ENCODE data around the gene KLHDC9.
"Not testable (repeated sequence)": the region's sequence is repeated elsewhere in the genome, so short reads cannot be mapped to it uniquely, and the experiment has no call there.

KLHDC9 gene

GRCh38 chr1:161098210-161099068 lies at the start of gene KLHDC9:
KLHDC9 (plus strand) TSS chr1:161098361; CDS start chr1:161098536, 175 bp downstream.
- peak; percentile 60 for FAIRE-seq

GRCh38 chr1:161048949-161049722 lies 49.0 kb upstream of the KLHDC9 start:
- FAIRE-seq = no peak

GRCh38 chr1:161051219-161051618 lies 46.9 kb upstream of the KLHDC9 start:
- no peak for FAIRE-seq

GRCh38 chr1:161052899-161053298 lies 45.3 kb upstream of the KLHDC9 start:
- FAIRE-seq = no peak

- no peak for FAIRE-seq
Measured at GRCh38 chr1:161054232-161054631, 43.9 kb upstream of the KLHDC9 start.

GRCh38 chr1:161054805-161055204 lies 43.4 kb upstream of the KLHDC9 start:
- no peak for FAIRE-seq

- FAIRE-seq = no peak
Measured at GRCh38 chr1:161059293-161059692, 38.9 kb upstream of the KLHDC9 start.

- no peak for FAIRE-seq
Measured at GRCh38 chr1:161061419-161061818, 36.7 kb upstream of the KLHDC9 start.

- FAIRE-seq = not testable (repeated sequence)
Measured at GRCh38 chr1:161063936-161064335, 34.2 kb upstream of the KLHDC9 start.

- FAIRE-seq = not testable (repeated sequence)
Measured at GRCh38 chr1:161065681-161066080, 32.5 kb upstream of the KLHDC9 start.

- FAIRE-seq = no peak
Measured at GRCh38 chr1:161066694-161067093, 31.5 kb upstream of the KLHDC9 start.

- no peak for FAIRE-seq
Measured at GRCh38 chr1:161068306-161069234, 29.6 kb upstream of the KLHDC9 start.

GRCh38 chr1:161069241-161069640 lies 28.9 kb upstream of the KLHDC9 start:
- FAIRE-seq = no peak

GRCh38 chr1:161069731-161070270 lies 28.4 kb upstream of the KLHDC9 start, which contains the start of gene ARHGAP30:
ARHGAP30 (minus strand) TSS chr1:161069891; CDS start chr1:161069624, 267 bp downstream.
- no peak for FAIRE-seq

- no peak for FAIRE-seq
Measured at GRCh38 chr1:161070761-161071160, 27.4 kb upstream of the KLHDC9 start.

- no peak for FAIRE-seq
Measured at GRCh38 chr1:161071886-161072371, 26.2 kb upstream of the KLHDC9 start.

GRCh38 chr1:161072751-161073449 lies 25.3 kb upstream of the KLHDC9 start:
- FAIRE-seq = no peak

GRCh38 chr1:161073474-161074121 lies 24.6 kb upstream of the KLHDC9 start:
- FAIRE-seq = no peak

- FAIRE-seq = no peak
Measured at GRCh38 chr1:161074676-161075368, 23.3 kb upstream of the KLHDC9 start.

GRCh38 chr1:161076410-161076809 lies 21.8 kb upstream of the KLHDC9 start:
- FAIRE-seq = no peak
